ENCODE data around the gene CD99.

The CD99 gene, protein sequence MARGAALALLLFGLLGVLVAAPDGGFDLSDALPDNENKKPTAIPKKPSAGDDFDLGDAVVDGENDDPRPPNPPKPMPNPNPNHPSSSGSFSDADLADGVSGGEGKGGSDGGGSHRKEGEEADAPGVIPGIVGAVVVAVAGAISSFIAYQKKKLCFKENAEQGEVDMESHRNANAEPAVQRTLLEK

DNA sequence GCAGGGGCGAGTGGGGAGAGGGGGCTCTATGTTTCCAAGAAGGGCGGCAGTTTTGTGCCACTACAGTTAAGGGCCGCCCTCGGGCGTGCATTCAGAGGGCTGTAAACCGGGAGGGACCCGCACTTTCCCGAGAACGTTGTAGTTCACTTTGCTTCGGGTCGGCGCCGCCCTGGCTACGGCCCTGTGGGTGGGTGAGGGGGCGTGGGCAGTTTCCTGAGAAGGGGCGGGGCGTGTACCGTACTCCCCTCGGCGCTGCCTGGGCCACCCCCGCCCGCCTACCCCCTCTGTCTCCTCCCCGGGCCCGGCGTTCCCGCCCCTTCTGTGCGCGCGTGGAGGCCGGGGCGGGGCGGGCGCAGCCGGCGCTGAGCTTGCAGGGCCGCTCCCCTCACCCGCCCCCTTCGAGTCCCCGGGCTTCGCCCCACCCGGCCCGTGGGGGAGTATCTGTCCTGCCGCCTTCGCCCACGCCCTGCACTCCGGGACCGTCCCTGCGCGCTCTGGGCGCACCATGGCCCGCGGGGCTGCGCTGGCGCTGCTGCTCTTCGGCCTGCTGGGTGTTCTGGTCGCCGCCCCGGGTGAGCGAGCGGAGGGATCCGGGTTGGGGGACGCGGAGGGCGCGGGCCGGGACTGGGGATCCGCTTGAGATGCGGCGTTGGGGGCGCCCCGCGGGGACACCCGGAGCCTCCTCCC lies at the start of gene CD99:
Gene CD99 (plus strand): TSS at position 440 of the 687 bp plus-strand sequence. CDS start 66 bp downstream, at position 506.
- peaks cover 35% of the 10 kb centered on the region for H3K4me1 Mint-ChIP-seq (ENCODE audit: low read depth)
- H3K4me3 Mint-ChIP-seq, result peak within 1 kb of the TSS; percentile 95
- H3K27ac Mint-ChIP-seq, result peak within 1 kb of the TSS; percentile 95
- H3K27me3 Mint-ChIP-seq, result no peaks in the 10 kb centered on the region
- H3K36me3 Mint-ChIP-seq (ENCODE audit: low read depth), result peaks cover 25% of the 10 kb centered on the region
- H3K9me3 Mint-ChIP-seq, result no peaks in the 10 kb centered on the region

DNA sequence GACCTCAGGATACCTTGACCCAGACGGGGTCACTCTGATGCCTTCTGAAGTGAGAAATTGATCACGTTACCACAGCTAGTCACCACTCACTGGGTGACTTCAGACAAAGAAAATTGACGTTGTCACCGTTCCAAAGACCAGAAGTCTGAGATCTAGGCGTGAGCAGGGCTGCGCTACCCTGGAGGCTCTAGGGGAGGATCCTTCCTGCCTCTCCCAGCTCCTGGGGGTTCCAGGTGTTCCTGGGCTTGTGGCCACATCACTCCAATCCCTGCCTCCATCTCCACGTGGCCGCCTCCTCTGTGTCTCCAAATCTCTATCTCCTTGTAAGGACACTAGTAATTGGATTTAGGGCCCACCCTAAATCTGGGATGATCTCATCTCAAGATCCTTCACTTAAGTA lies 48.9 kb upstream of the CD99 start:
- no peak overlapping the region for H3K27ac Mint-ChIP-seq
- no peaks in the 10 kb centered on the region for H3K27me3 Mint-ChIP-seq
- H3K4me3 Mint-ChIP-seq, result no peak overlapping the region
- H3K4me1 Mint-ChIP-seq (ENCODE audit: low read depth), result peaks cover 11% of the 10 kb centered on the region
- H3K36me3 Mint-ChIP-seq (ENCODE audit: low read depth), result peaks cover 41% of the 10 kb centered on the region
- H3K9me3 Mint-ChIP-seq, result no peaks in the 10 kb centered on the region

DNA sequence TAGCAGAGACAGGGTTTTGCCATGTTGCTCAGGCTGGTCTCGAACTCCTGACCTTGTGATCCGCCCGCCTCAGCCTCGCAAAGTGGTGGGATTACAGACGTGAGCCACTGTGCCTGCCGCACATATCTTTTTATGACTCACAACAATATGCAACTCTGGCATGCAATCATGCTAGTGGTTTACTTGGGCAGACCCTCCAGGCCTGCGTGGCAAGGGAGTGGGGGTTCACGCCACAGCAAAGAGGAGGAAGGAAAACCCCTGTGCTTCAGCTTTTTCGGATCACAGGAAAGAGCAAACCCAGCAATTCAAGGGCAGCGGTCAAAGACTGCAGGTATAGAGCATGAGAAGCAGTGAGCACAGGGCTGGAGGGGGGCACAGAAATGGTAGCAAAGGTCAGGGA lies 48.3 kb upstream of the CD99 start:
- H3K27me3 Mint-ChIP-seq, result no peaks in the 10 kb centered on the region
- H3K27ac Mint-ChIP-seq, result peak overlapping the region; percentile 9
- peaks cover 17% of the 10 kb centered on the region for H3K4me1 Mint-ChIP-seq (ENCODE audit: low read depth)
- H3K36me3 Mint-ChIP-seq (ENCODE audit: low read depth), result peaks cover 41% of the 10 kb centered on the region
- H3K9me3 Mint-ChIP-seq, result no peaks in the 10 kb centered on the region
- no peak overlapping the region for H3K4me3 Mint-ChIP-seq

DNA sequence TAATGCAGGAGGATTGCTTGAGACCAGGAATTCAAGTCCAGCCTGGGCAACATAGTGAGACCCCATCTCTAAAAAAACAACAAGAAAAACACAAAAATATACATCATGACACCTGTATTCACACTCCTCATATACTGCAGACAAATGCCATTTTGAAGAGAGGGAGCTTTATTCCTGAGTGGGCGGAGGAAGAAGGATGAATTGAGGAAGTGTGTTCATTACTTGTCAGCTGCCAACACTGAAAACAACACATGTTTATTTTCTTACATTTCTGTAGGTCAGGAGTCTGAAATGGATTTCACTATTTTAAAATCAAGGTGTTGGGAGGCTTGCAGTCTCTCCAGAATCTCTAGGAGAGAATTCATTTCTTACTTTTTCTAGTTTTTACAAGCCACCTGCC lies 47.2 kb upstream of the CD99 start:
- Mint-ChIP-seq H3K4me1 (ENCODE audit: low read depth) (peaks cover 26% of the 10 kb centered on the region), H3K9me3 (no peaks in the 10 kb centered on the region), H3K36me3 (ENCODE audit: low read depth) (peaks cover 38% of the 10 kb centered on the region), H3K27ac (no peak overlapping the region), H3K4me3 (no peak overlapping the region), H3K27me3 (no peaks in the 10 kb centered on the region)

DNA sequence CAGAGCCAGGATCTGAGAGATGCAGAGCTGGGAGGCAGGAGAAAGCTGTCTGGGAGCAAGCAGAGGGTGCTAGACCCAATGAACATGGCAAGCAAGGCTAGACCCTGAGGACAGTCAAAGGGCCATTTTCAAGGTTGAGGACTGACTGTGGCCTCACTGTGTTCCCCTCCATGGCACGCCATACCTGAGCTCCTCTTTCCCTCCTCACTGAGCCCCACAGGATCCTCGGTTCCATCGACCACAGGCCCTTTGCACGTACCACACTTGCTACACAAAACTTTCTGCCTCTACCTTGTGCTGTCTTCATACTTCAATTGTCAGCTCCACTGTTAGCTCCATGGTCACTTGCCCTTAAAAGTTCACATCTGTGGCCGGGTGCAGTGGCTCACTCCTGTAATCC lies 45.5 kb upstream of the CD99 start:
- H3K36me3 Mint-ChIP-seq (ENCODE audit: low read depth), result peaks cover 40% of the 10 kb centered on the region
- H3K4me3 Mint-ChIP-seq, result no peak overlapping the region
- H3K27me3 Mint-ChIP-seq, result no peaks in the 10 kb centered on the region
- H3K9me3 Mint-ChIP-seq, result no peaks in the 10 kb centered on the region
- no peak overlapping the region for H3K27ac Mint-ChIP-seq
- H3K4me1 Mint-ChIP-seq (ENCODE audit: low read depth), result peaks cover 26% of the 10 kb centered on the region

DNA sequence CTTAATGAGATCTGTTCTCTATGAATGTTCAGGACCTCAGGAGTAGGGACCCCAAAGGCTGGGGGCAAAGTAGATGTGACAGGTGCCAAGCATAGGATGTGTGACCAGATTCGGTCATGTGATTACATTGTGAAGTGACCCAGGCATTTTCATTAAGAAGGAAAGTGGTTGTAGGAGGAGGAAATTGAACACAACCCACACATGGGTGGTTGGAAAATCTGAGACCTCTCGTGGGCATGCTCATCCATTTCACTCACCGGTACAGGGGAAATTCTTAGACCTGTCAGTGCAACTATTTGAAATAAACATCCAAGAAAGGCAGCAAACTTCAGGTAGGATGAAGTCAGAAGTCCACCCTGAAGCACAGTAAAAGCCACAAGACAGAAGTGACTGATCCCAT lies 43.5 kb upstream of the CD99 start:
- no peaks in the 10 kb centered on the region for H3K27me3 Mint-ChIP-seq
- peaks cover 38% of the 10 kb centered on the region for H3K36me3 Mint-ChIP-seq (ENCODE audit: low read depth)
- no peaks in the 10 kb centered on the region for H3K9me3 Mint-ChIP-seq
- peak overlapping the region; percentile 91 for H3K27ac Mint-ChIP-seq
- peaks cover 26% of the 10 kb centered on the region for H3K4me1 Mint-ChIP-seq (ENCODE audit: low read depth)
- H3K4me3 Mint-ChIP-seq, result peak overlapping the region; percentile 54

DNA sequence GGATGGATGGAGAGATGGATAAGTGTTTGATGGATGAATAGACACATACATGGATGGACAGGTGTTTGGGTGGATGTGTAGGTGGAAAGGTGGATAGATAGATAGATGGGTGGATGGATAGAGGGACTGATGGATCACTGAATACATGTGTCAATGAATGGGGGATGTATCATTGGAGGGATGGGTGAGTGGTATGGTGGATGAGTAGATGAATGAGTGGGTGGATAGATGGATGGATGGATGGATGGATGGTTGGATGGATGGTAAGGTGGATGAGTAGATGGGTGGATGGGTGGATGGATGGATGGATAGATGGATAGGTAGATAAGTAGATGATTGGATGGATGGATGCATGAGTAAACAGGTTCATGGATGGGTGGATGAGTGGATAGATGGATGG lies 41.1 kb upstream of the CD99 start:
- peak overlapping the region; percentile 9 for H3K27ac Mint-ChIP-seq

DNA sequence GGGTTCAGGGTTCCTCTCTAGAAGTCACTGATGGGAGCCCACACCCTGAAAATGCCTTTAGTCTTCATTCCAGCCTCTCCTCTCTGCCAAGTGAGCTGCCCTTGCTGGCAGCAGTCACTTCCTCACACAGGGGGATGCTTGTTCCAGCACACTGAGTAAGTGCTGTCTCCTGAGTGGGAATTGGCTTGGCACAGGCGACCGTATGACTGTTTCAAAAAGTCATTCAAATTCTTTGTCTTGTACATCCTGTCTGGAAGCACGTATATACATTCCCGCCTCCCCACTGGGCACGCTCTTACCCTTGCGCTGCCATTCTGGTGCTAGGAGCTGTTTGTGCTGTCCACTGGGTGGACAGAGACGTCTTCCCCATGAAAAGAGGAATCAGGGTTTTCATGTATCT lies 40.2 kb upstream of the CD99 start:
- no peaks in the 10 kb centered on the region for H3K27me3 Mint-ChIP-seq
- H3K27ac Mint-ChIP-seq, result no peak overlapping the region
- H3K9me3 Mint-ChIP-seq, result no peaks in the 10 kb centered on the region
- H3K36me3 Mint-ChIP-seq (ENCODE audit: low read depth), result peaks cover 44% of the 10 kb centered on the region
- H3K4me3 Mint-ChIP-seq, result no peak overlapping the region
- peaks cover 21% of the 10 kb centered on the region for H3K4me1 Mint-ChIP-seq (ENCODE audit: low read depth)

More for the DNA sequence above, 41.1 kb upstream of the CD99 start:
- Mint-ChIP-seq H3K4me1 (ENCODE audit: low read depth) (peaks cover 21% of the 10 kb centered on the region), H3K27me3 (no peaks in the 10 kb centered on the region), H3K4me3 (no peak overlapping the region), H3K9me3 (no peaks in the 10 kb centered on the region), H3K36me3 (ENCODE audit: low read depth) (peaks cover 44% of the 10 kb centered on the region)

DNA sequence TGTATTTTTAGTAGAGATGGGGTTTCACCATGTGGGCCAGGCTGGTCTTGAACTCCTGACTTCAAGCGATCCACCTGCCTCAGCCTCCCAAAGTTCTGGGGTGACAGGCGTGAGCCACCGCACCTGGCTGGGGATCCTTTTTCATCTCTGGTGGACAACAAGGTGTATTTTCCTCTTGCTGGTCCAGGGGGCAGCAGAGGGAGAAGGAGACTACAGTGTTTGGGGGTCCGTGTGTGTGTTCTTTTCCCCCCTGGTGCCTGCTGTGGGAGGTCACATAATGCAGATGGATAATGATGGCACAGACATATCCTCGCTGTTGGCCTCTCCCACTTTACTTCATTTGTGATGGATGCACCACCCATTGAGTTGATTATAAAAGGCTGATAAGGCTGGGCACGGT lies 39.0 kb upstream of the CD99 start:
- no peaks in the 10 kb centered on the region for H3K9me3 Mint-ChIP-seq
- H3K4me1 Mint-ChIP-seq (ENCODE audit: low read depth), result peaks cover 16% of the 10 kb centered on the region
- peaks cover 36% of the 10 kb centered on the region for H3K36me3 Mint-ChIP-seq (ENCODE audit: low read depth)
- no peak overlapping the region for H3K27ac Mint-ChIP-seq
- H3K4me3 Mint-ChIP-seq, result no peak overlapping the region
- no peaks in the 10 kb centered on the region for H3K27me3 Mint-ChIP-seq

DNA sequence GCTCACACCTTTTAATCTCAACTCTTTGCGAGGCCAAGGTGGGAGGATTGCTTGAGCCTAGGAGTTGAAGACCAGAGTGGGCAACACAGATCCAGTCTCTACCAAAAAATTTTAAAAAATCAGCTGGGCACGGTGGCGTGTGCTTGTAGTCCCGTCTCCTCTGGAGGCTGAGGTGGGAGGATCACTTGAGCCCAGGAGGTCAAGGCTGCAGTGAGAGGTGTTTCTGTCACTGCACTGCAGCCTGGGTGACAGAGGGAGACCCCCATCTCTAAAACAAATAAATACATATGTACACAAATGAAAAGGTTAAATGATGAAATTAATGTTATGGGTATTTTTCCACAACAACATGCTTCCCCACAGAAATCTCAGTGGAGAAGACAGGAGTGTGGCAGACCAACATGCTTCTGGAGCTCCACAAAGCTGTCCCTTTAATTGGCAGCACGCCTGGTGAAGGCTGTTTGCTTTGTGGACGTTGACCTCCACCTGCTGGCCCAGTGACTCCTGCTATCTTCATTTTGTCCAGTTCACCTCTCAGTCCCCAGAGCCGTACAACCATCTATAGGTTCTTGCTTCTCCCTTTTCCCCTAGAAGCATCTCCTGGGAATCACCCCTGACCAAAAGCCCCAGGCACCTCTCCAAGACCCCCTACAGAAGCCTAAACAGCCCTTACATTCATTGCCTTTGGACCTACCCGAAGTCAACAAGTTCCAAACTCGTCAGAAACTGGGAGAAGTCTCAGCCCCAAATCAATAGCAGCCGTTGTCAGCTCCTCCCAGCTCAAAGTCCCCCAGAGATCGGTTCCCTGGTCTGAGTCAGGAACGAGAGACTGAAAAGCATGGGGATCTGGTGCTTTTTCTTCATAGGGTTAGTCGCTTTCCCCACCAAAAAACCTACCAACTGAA lies 36.4 kb upstream of the CD99 start:
- H3K27me3 Mint-ChIP-seq, result no peaks in the 10 kb centered on the region
- H3K27ac Mint-ChIP-seq, result no peak overlapping the region
- H3K9me3 Mint-ChIP-seq, result no peaks in the 10 kb centered on the region
- H3K4me1 Mint-ChIP-seq (ENCODE audit: low read depth), result peaks cover 4% of the 10 kb centered on the region
- H3K4me3 Mint-ChIP-seq, result no peak overlapping the region
- H3K36me3 Mint-ChIP-seq (ENCODE audit: low read depth), result peaks cover 17% of the 10 kb centered on the region

DNA sequence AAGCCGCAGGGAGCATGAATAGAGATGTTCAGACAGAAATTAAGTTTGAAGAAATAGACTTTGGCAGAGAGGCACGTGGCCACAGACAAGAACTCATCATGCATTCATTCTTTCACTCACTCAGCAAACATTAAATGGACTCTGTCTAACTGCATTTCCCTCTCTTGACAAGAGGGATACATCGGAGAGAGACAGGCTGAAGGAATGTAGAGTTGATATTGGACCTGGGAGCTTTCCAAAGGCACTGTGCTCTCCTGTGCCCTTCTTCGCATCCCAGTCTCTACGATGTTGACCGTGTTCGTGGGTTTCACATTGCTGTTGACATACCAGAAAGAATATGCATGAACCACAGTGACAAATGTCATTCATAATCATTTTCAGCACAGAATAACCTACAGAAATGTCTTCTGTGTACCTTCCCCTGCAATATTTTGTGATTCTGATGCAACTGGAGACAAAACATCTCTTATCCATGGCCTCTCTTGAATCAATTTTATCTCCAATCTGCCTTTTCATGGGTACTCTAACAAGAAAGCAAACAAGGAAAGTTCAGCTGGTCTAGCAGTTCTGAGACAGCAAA lies 34.7 kb upstream of the CD99 start:
- peaks cover 6% of the 10 kb centered on the region for H3K36me3 Mint-ChIP-seq (ENCODE audit: low read depth)
- no peaks in the 10 kb centered on the region for H3K9me3 Mint-ChIP-seq
- H3K4me1 Mint-ChIP-seq (ENCODE audit: low read depth), result peaks cover 4% of the 10 kb centered on the region
- no peak overlapping the region for H3K4me3 Mint-ChIP-seq
- H3K27ac Mint-ChIP-seq, result no peak overlapping the region
- H3K27me3 Mint-ChIP-seq, result no peaks in the 10 kb centered on the region

DNA sequence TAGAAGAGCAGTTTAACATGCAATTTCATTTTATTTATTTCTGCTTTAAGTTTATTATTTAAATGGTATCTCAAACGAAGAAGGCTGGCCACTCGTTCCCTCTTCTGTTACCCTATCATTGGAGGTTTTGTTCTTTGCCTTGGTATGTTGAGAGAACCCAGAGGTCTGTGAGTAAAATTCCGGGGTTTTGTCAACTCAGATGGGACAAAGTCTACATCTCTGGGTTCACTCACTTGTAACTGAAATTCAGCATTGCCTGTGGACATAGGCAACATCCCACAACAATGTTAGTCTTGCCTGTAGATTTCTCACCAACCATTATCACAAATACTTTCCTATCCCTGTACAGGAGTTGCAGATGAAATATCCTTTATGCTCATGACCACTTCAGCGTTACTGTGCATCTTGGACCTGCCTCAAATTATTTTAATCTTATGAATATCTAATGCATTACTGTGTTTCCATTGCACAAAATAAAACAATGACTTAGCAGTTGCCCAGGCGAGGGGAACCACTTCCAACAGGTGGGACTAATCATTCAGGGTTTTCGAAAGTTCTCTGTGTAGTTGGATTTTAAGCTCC lies 33.5 kb upstream of the CD99 start:
- H3K27ac Mint-ChIP-seq, result no peak overlapping the region
- no peak overlapping the region for H3K4me3 Mint-ChIP-seq
- no peaks in the 10 kb centered on the region for H3K9me3 Mint-ChIP-seq
- H3K4me1 Mint-ChIP-seq (ENCODE audit: low read depth), result peaks cover 4% of the 10 kb centered on the region
- peaks cover 6% of the 10 kb centered on the region for H3K36me3 Mint-ChIP-seq (ENCODE audit: low read depth)
- H3K27me3 Mint-ChIP-seq, result no peaks in the 10 kb centered on the region

DNA sequence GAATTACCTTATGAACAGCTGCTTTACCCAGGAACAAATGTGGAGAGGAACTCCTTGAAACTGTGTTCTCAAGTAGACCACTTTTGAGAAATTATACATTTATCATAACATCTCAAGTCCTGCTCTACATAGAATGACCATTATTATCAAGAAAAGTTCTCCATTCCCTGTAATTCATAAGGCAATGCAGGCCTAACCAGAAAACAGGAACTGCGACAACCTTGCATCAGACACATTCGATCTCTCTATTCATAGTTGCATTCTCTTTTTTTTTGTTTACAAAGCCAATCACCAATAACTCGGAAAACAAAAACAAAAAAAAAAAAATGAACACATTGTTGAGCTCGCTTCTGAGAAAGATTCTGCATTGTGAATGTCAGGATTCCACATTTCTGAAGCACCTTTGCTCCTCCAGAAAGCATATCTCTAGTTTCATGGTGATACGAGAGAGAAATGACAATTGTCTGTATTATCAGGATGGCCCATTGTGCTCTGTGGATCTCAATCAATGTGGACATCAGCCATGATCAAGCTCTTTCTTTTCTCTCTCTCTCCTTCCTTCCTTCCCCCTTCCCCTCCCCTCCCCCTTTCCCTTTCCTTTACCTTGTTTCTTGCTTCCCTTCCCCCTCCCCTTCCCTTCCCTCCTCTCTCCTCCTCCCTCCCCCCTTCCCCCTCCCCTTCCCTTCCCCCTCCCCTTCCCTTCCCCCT lies 32.4 kb upstream of the CD99 start:
- Mint-ChIP-seq H3K27ac (no peak overlapping the region), H3K9me3 (no peaks in the 10 kb centered on the region), H3K36me3 (ENCODE audit: low read depth) (peaks cover 1% of the 10 kb centered on the region), H3K27me3 (no peaks in the 10 kb centered on the region), H3K4me3 (no peak overlapping the region), H3K4me1 (ENCODE audit: low read depth) (peaks cover 4% of the 10 kb centered on the region)

DNA sequence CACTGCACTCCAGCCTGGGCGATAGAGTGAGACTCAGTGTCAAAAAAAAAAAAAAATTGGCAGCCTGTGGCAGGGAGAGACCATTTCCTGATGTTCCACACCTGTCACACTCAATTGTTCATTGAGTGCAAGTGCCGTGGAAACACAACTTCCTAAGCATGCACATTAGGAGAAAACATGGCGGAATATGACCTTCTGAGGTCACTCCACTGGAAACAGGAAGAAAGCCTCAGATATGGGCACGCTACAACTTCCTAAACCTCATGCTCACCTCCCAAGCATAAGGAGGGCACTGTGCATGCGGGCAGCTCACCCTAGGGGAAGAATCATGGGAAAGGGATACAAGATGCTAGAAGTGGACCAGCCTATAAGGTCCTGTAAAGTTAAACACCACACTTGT lies 28.5 kb upstream of the CD99 start:
- H3K9me3 Mint-ChIP-seq, result no peaks in the 10 kb centered on the region
- peaks cover 3% of the 10 kb centered on the region for H3K4me1 Mint-ChIP-seq (ENCODE audit: low read depth)
- no peaks in the 10 kb centered on the region for H3K27me3 Mint-ChIP-seq
- H3K4me3 Mint-ChIP-seq, result no peak overlapping the region
- no peak overlapping the region for H3K27ac Mint-ChIP-seq
- H3K36me3 Mint-ChIP-seq (ENCODE audit: low read depth), result no peaks in the 10 kb centered on the region

All from stimulated activated naive CD8-positive, alpha-beta T cell treated with anti-CD3 and anti-CD28 coated beads, Interleukin-15, Interleukin-2, amounts not matched to agents 100 ng/mL and 50 ng/mL, for 24 hours (primary cell).